Measurements from ENCODE around the gene RNF224. TPM values are rescaled to one million over a fixed set of nuclear protein-coding genes. Genes with fewer than 3 reads are reported as not detected.

RNF224 gene
- polyA plus RNA-seq, 1 donor from 2014 or later: not detected

Other genes with a start within 250 kb of the RNF224 start
- not detected for gene PTGDS, start 250.0 kb upstream of the RNF224 start, polyA plus RNA-seq
- gene LCNL1, start 244.5 kb upstream of the RNF224 start, polyA plus RNA-seq: not detected
- 64.3 TPM for gene PAXX, start 235.1 kb upstream of the RNF224 start, polyA plus RNA-seq
- 3.5 TPM for gene CLIC3, start 230.9 kb upstream of the RNF224 start, polyA plus RNA-seq
- 3.9 TPM for gene ABCA2, start 199.3 kb upstream of the RNF224 start, polyA plus RNA-seq
- gene FUT7, start 195.4 kb upstream of the RNF224 start, polyA plus RNA-seq: 26.6 TPM
- gene NPDC1, start 181.3 kb upstream of the RNF224 start, polyA plus RNA-seq: 2.0 TPM
- not detected for gene ENTPD2, start 173.4 kb upstream of the RNF224 start, polyA plus RNA-seq
- gene SAPCD2, start 156.9 kb upstream of the RNF224 start, polyA plus RNA-seq: 0.38 TPM
- 3.0 TPM for gene UAP1L1, start 150.0 kb upstream of the RNF224 start, polyA plus RNA-seq
- 27.5 TPM for gene MAN1B1, start 140.5 kb upstream of the RNF224 start, polyA plus RNA-seq
- 110 TPM for gene DPP7, start 112.8 kb upstream of the RNF224 start, polyA plus RNA-seq
- not detected for gene GRIN1, start 88.3 kb upstream of the RNF224 start, polyA plus RNA-seq
- gene LRRC26, start 57.5 kb upstream of the RNF224 start, polyA plus RNA-seq: not detected
- not detected for gene TMEM210, start 55.4 kb upstream of the RNF224 start, polyA plus RNA-seq
- 6.2 TPM for gene ANAPC2, start 38.9 kb upstream of the RNF224 start, polyA plus RNA-seq
- 139 TPM for gene SSNA1, start 38.8 kb upstream of the RNF224 start, polyA plus RNA-seq
- 0.66 TPM for gene TPRN, start 26.8 kb upstream of the RNF224 start, polyA plus RNA-seq
- 106 TPM for gene TMEM203, start 21.9 kb upstream of the RNF224 start, polyA plus RNA-seq
- 7.6 TPM for gene NDOR1, start 21.8 kb upstream of the RNF224 start, polyA plus RNA-seq
- not detected for gene RNF208, start 5.3 kb upstream of the RNF224 start, polyA plus RNA-seq
- gene CYSRT1, start 2.3 kb upstream of the RNF224 start, polyA plus RNA-seq: not detected
- gene SLC34A3, start 3.4 kb downstream of the RNF224 start, polyA plus RNA-seq: not detected
- 88.4 TPM for gene TUBB4B, start 13.8 kb downstream of the RNF224 start, polyA plus RNA-seq
- not detected for gene STPG3, start 23.8 kb downstream of the RNF224 start, polyA plus RNA-seq
- 34.2 TPM for gene NELFB, start 27.8 kb downstream of the RNF224 start, polyA plus RNA-seq
- gene TOR4A, start 50.2 kb downstream of the RNF224 start, polyA plus RNA-seq: 8.9 TPM
- gene NRARP, start 74.8 kb downstream of the RNF224 start, polyA plus RNA-seq: not detected
- 5.6 TPM for gene EXD3, start 195.7 kb downstream of the RNF224 start, polyA plus RNA-seq
- gene NOXA1, start 195.9 kb downstream of the RNF224 start, polyA plus RNA-seq: 1.4 TPM
- gene ENTPD8, start 213.9 kb downstream of the RNF224 start, polyA plus RNA-seq: not detected
- 3.4 TPM for gene NSMF, start 231.8 kb downstream of the RNF224 start, polyA plus RNA-seq

Measured in IgD-negative memory B cell (primary cell).